ENCODE results near the gene AKR1B1. TPM values are rescaled to one million over a fixed set of nuclear protein-coding genes. Genes with fewer than 3 reads are reported as not detected.
A peak's percentile ranks its signal among the peaks of the same experiment; 100 is the strongest.

AKR1B1 gene
- total RNA-seq, 1 experiment from 2014 or later: 103 TPM

- peak; percentile 65 to 70 for DNase-seq (ENCODE audit: low read depth in 1 of 2, low spot score in 2 of 2)
- peaks cover 19% of the 10 kb centered on the region for H3K4me1 ChIP-seq (replicated peaks)
- no peak overlapping the region for H3K4me3 ChIP-seq
- no peaks in the 10 kb centered on the region for H3K27me3 ChIP-seq (replicated peaks)
- peak overlapping the region; percentile 65 for H3K27ac ChIP-seq
- H3K9me3 ChIP-seq (replicated peaks): no peaks in the 10 kb centered on the region; the same call in 1 of the 2 replicates
- H3K36me3 ChIP-seq: no peaks in the 10 kb centered on the region
Observed at GRCh38 chr7:134480730-134481129, 21.8 kb upstream of the AKR1B1 start.

- Histone ChIP-seq H3K9me3 (replicated peaks) (no peaks in the 10 kb centered on the region; the same call in 1 of the 2 replicates), H3K4me1 (replicated peaks) (peaks cover 19% of the 10 kb centered on the region), H3K36me3 (no peaks in the 10 kb centered on the region), H3K27ac (peak overlapping the region; percentile 65), H3K4me3 (no peak overlapping the region), H3K27me3 (replicated peaks) (no peaks in the 10 kb centered on the region)
- no peak for DNase-seq (ENCODE audit: low read depth in 1 of 2, low spot score in 2 of 2)
Observed at GRCh38 chr7:134480202-134480601, 21.3 kb upstream of the AKR1B1 start.

GRCh38 chr7:134478707-134479106 lies 19.8 kb upstream of the AKR1B1 start:
- Histone ChIP-seq H3K27me3 (replicated peaks) (no peaks in the 10 kb centered on the region), H3K4me1 (replicated peaks) (peaks cover 28% of the 10 kb centered on the region), H3K27ac (no peak overlapping the region), H3K9me3 (replicated peaks) (no peaks in the 10 kb centered on the region; the same call in 1 of the 2 replicates), H3K36me3 (no peaks in the 10 kb centered on the region), H3K4me3 (no peak overlapping the region)
- no peak for DNase-seq (ENCODE audit: low read depth in 1 of 2, low spot score in 2 of 2)

GRCh38 chr7:134477954-134478353 lies 19.1 kb upstream of the AKR1B1 start:
- Histone ChIP-seq H3K27ac (no peak overlapping the region), H3K27me3 (replicated peaks) (no peaks in the 10 kb centered on the region), H3K36me3 (no peaks in the 10 kb centered on the region), H3K9me3 (replicated peaks) (no peaks in the 10 kb centered on the region; the same call in 1 of the 2 replicates), H3K4me1 (replicated peaks) (peaks cover 25% of the 10 kb centered on the region), H3K4me3 (no peak overlapping the region)
- no peak for DNase-seq (ENCODE audit: low read depth in 1 of 2, low spot score in 2 of 2)

- peaks cover 3% of the 10 kb centered on the region for H3K9me3 ChIP-seq (replicated peaks)
- H3K4me3 ChIP-seq: no peak overlapping the region
- no peaks in the 10 kb centered on the region for H3K27me3 ChIP-seq (replicated peaks)
- no peaks in the 10 kb centered on the region for H3K36me3 ChIP-seq
- H3K4me1 ChIP-seq (replicated peaks): peaks cover 30% of the 10 kb centered on the region
- no peak overlapping the region for H3K27ac ChIP-seq
- DNase-seq (ENCODE audit: low read depth in 1 of 2, low spot score in 2 of 2): no peak
Observed at GRCh38 chr7:134476044-134476443, 17.1 kb upstream of the AKR1B1 start.

GRCh38 chr7:134474828-134475227 lies 15.9 kb upstream of the AKR1B1 start:
- no peaks in the 10 kb centered on the region for H3K27me3 ChIP-seq (replicated peaks)
- H3K27ac ChIP-seq: no peak overlapping the region
- no peaks in the 10 kb centered on the region for H3K36me3 ChIP-seq
- peaks cover 23% of the 10 kb centered on the region for H3K4me1 ChIP-seq (replicated peaks)
- no peak overlapping the region for H3K4me3 ChIP-seq
- DNase-seq (ENCODE audit: low read depth in 1 of 2, low spot score in 2 of 2): no peak
- peaks cover 5% of the 10 kb centered on the region for H3K9me3 ChIP-seq (replicated peaks)

- Histone ChIP-seq H3K4me1 (replicated peaks) (peaks cover 22% of the 10 kb centered on the region), H3K36me3 (no peaks in the 10 kb centered on the region), H3K27ac (no peak overlapping the region), H3K27me3 (replicated peaks) (no peaks in the 10 kb centered on the region), H3K4me3 (no peak overlapping the region), H3K9me3 (replicated peaks) (peaks cover 5% of the 10 kb centered on the region)
- DNase-seq (ENCODE audit: low read depth in 1 of 2, low spot score in 2 of 2): peak in 1 of 2 experiments; percentile 16
Observed at GRCh38 chr7:134473861-134474291, 15.0 kb upstream of the AKR1B1 start.

GRCh38 chr7:134472572-134473244 lies 13.8 kb upstream of the AKR1B1 start:
- DNase-seq (ENCODE audit: low read depth in 1 of 2, low spot score in 2 of 2): no peak
- no peaks in the 10 kb centered on the region for H3K27me3 ChIP-seq (replicated peaks)
- H3K27ac ChIP-seq: no peak overlapping the region

GRCh38 chr7:134470864-134471263 lies 12.0 kb upstream of the AKR1B1 start:
- H3K9me3 ChIP-seq (replicated peaks): peaks cover 5% of the 10 kb centered on the region; the same call in 1 of the 2 replicates

More at GRCh38 chr7:134472572-134473244, 13.8 kb upstream of the AKR1B1 start:
- Histone ChIP-seq H3K9me3 (replicated peaks) (peaks cover 5% of the 10 kb centered on the region; the same call in 1 of the 2 replicates), H3K4me3 (no peak overlapping the region), H3K36me3 (no peaks in the 10 kb centered on the region), H3K4me1 (replicated peaks) (peaks cover 22% of the 10 kb centered on the region)

GRCh38 chr7:134469622-134470021 lies 10.7 kb upstream of the AKR1B1 start:
- no peak for DNase-seq (ENCODE audit: low read depth in 1 of 2, low spot score in 2 of 2)
- Histone ChIP-seq H3K36me3 (no peaks in the 10 kb centered on the region), H3K4me1 (replicated peaks) (peaks cover 22% of the 10 kb centered on the region), H3K27ac (no peak overlapping the region), H3K4me3 (no peak overlapping the region), H3K9me3 (replicated peaks) (peaks cover 9% of the 10 kb centered on the region; the same call in 1 of the 2 replicates), H3K27me3 (replicated peaks) (no peaks in the 10 kb centered on the region)

More at GRCh38 chr7:134470864-134471263, 12.0 kb upstream of the AKR1B1 start:
- no peaks in the 10 kb centered on the region for H3K36me3 ChIP-seq
- no peak overlapping the region for H3K27ac ChIP-seq
- no peaks in the 10 kb centered on the region for H3K27me3 ChIP-seq (replicated peaks)
- no peak overlapping the region for H3K4me3 ChIP-seq
- peaks cover 22% of the 10 kb centered on the region for H3K4me1 ChIP-seq (replicated peaks)
- peak; percentile 38 to 70 for DNase-seq (ENCODE audit: low read depth in 1 of 2, low spot score in 2 of 2)

- H3K27ac ChIP-seq: no peak overlapping the region
- no peaks in the 10 kb centered on the region for H3K27me3 ChIP-seq (replicated peaks)
- peaks cover 13% of the 10 kb centered on the region; the same call in 1 of the 2 replicates for H3K9me3 ChIP-seq (replicated peaks)
- peaks cover 12% of the 10 kb centered on the region for H3K4me1 ChIP-seq (replicated peaks)
- no peaks in the 10 kb centered on the region for H3K36me3 ChIP-seq
- DNase-seq (ENCODE audit: low read depth in 1 of 2, low spot score in 2 of 2): no peak
- H3K4me3 ChIP-seq: no peak overlapping the region
Observed at GRCh38 chr7:134468475-134468874, 9.6 kb upstream of the AKR1B1 start.

- Histone ChIP-seq H3K4me1 (replicated peaks) (peaks cover 12% of the 10 kb centered on the region), H3K9me3 (replicated peaks) (peaks cover 13% of the 10 kb centered on the region; the same call in 1 of the 2 replicates), H3K27ac (no peak overlapping the region), H3K36me3 (no peaks in the 10 kb centered on the region), H3K4me3 (no peak overlapping the region), H3K27me3 (replicated peaks) (no peaks in the 10 kb centered on the region)
- no peak for DNase-seq (ENCODE audit: low read depth in 1 of 2, low spot score in 2 of 2)
Observed at GRCh38 chr7:134468054-134468453, 9.2 kb upstream of the AKR1B1 start.

- no peak overlapping the region for H3K4me3 ChIP-seq
- peaks cover 17% of the 10 kb centered on the region for H3K4me1 ChIP-seq (replicated peaks)
- DNase-seq (ENCODE audit: low read depth in 1 of 2, low spot score in 2 of 2): no peak
- H3K9me3 ChIP-seq (replicated peaks): peaks cover 11% of the 10 kb centered on the region; the same call in 1 of the 2 replicates
- no peaks in the 10 kb centered on the region for H3K27me3 ChIP-seq (replicated peaks)
- no peaks in the 10 kb centered on the region for H3K36me3 ChIP-seq
- H3K27ac ChIP-seq: no peak overlapping the region
Observed at GRCh38 chr7:134465491-134465890, 6.6 kb upstream of the AKR1B1 start.

GRCh38 chr7:134464496-134464895 lies 5.6 kb upstream of the AKR1B1 start:
- Histone ChIP-seq H3K9me3 (replicated peaks) (peaks cover 9% of the 10 kb centered on the region; the same call in 1 of the 2 replicates), H3K4me3 (no peak overlapping the region), H3K36me3 (no peaks in the 10 kb centered on the region), H3K27ac (no peak overlapping the region), H3K4me1 (replicated peaks) (peaks cover 20% of the 10 kb centered on the region), H3K27me3 (replicated peaks) (no peaks in the 10 kb centered on the region)
- DNase-seq (ENCODE audit: low read depth in 1 of 2, low spot score in 2 of 2): no peak
